Panc1 (cell line): ENCODE measurements around the gene TSR2. TPM values are rescaled to one million over a fixed set of nuclear protein-coding genes. Genes with fewer than 3 reads are reported as not detected.

ENCODE experiments used
- ATAC-seq: fragments of 200-7000 bp; cut with Tn5 transposase; 2 replicates; pipeline ENCODE4 v1.9.1; 2020; ENCODE audit warnings: mild to moderate bottlenecking, moderate library complexity
- BruUV-seq: library from RNA; stranded (reverse); fragments of 400-500 nt; replicated peaks from 2 replicates; lab custom pipeline; 2021; lab: Mats Ljungman, UMichigan
- CTCF ChIA-PET: fragments of 300-600 bp; sonication (Branson Sonifier 250); formaldehyde crosslinking; loops from one replicate; lab custom pipeline; 2022; ENCODE audit warnings: antibody characterized with exemption; lab: Charles Lee
- POLR2A ChIA-PET: fragments of 300-600 bp; sonication (Branson Sonifier 250); formaldehyde crosslinking; loops from one replicate; lab custom pipeline; 2022; ENCODE audit warnings: antibody characterized with exemption; lab: Charles Lee
- DNase-seq: peaks from one replicate; pipeline ENCODE4 v3.0.0-alpha.2; 2010; ENCODE audit warnings: low read depth, low spot score
- H3K27ac ChIP-seq: 2 replicates; pipeline ENCODE4 v1.5.1; 2011; ENCODE audit warnings: mild to moderate bottlenecking, low read length, inconsistent platforms
- H3K27me3 ChIP-seq: fragments of 200-500 bp; sonication (Bioruptor generic); 2 replicates; pipeline ENCODE4 v1.6.0; 2014; ENCODE audit warnings: low read length, inconsistent platforms; ENCODE audit not compliant: control insufficient read depth, insufficient read depth
- H3K36me3 ChIP-seq: fragments of 200-500 bp; sonication (Bioruptor generic); 2 replicates; pipeline ENCODE4 v1.5.1; 2014; ENCODE audit warnings: inconsistent platforms, mild to moderate bottlenecking, low read length, moderate library complexity; ENCODE audit not compliant: control insufficient read depth, insufficient read depth
- H3K4me1 ChIP-seq: 2 replicates; pipeline ENCODE4 v1.5.1; 2011; ENCODE audit warnings: inconsistent platforms, mild to moderate bottlenecking, low read length, moderate library complexity; ENCODE audit not compliant: control insufficient read depth, insufficient read depth
- H3K4me3 ChIP-seq, 2 experiments: 2 replicates each; pipeline ENCODE4 v1.5.1; 2011 to 2012; ENCODE audit warnings: low read depth in 2 of 2, low read length in 2 of 2, mild to moderate bottlenecking in 2 of 2, inconsistent platforms in 1 of 2, moderate library complexity in 1 of 2
- H3K9me3 ChIP-seq: fragments of 200-500 bp; sonication (Bioruptor generic); 2 replicates; pipeline ENCODE4 v1.5.1; 2014; ENCODE audit warnings: low read depth, mild to moderate bottlenecking, inconsistent platforms, low read length, moderate library complexity; ENCODE audit not compliant: control insufficient read depth, insufficient read depth
- POLR2AphosphoS5 ChIP-seq: IDR thresholded peaks from 2 replicates; pipeline ENCODE4 v1.6.1; 2012; ENCODE audit warnings: mild to moderate bottlenecking, low read depth, low read length, moderate library complexity
- SIN3A ChIP-seq: IDR thresholded peaks from 2 replicates; pipeline ENCODE4 v1.6.1; 2012; ENCODE audit warnings: low read depth, mild to moderate bottlenecking, low read length, moderate library complexity, borderline replicate concordance; ENCODE audit not compliant: insufficient read depth
- in situ Hi-C: cut with HindIII; loops from 2 replicates; pipeline ENCODE4 v1.10.0; 2016; ENCODE audit warnings: low sequenced_read_pairs, low pct_unique_long_range_greater_than_20kb
- intact Hi-C: fragments of 100-400 bp; cut with micrococcal nuclease; formaldehyde crosslinking; loops from one replicate; pipeline ENCODE4 v1.10.0; 2022; ENCODE audit not compliant: unreplicated experiment
- total RNA-seq: library from RNA; stranded (reverse); gene quantifications from one replicate; pipeline ENCODE4 v1.2.1, GENCODE V29; 2021; ENCODE audit not compliant: unreplicated experiment
- TF ChIP-seq, protein P1 (sequence below): fragments of 450-650 bp; IDR thresholded peaks from 2 replicates; pipeline ENCODE4 v1.5.1; 2017; ENCODE audit warnings: mild to moderate bottlenecking
- TF ChIP-seq, protein P2 (sequence below), 2 experiments: IDR thresholded peaks; 2 replicates each; pipeline ENCODE4 v1.6.1; 2011 to 2012; ENCODE audit warnings: low read depth in 2 of 2, control low read depth in 1 of 2, low read length in 1 of 2, mild to moderate bottlenecking in 1 of 2, moderate library complexity in 1 of 2; ENCODE audit not compliant: insufficient read depth in 1 of 2

Gene TSR2
- total RNA-seq, 1 experiment from 2014 or later, result 37.9 TPM

DNA sequence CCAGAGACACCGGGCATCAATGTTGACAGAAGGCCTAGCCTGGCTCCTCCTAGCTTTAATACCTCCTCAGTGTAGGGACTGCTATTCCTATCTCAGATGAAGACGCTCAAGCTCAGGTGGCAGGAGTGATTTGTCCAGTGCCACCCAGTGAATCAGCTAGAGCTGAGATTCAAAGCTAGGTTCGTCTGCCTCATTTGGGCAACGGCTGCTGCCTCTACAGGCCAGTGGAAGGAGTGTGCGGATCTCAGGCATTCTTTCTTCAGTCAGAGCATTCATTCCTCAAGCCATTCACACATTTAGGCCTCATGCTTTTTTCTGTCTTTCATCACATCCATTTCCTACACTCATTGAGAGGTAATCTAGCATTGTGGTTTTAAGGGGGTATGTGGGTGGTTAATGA, 7.3 kb downstream of the TSR2 start:
- Histone ChIP-seq H3K4me1 (no peaks in the 10 kb centered on the region), H3K36me3 (no peaks in the 10 kb centered on the region), H3K27ac (no peak overlapping the region), H3K9me3 (no peaks in the 10 kb centered on the region), H3K27me3 (no peaks in the 10 kb centered on the region), H3K4me3 (no peak overlapping the region)
- TF ChIP-seq, protein P1, sequence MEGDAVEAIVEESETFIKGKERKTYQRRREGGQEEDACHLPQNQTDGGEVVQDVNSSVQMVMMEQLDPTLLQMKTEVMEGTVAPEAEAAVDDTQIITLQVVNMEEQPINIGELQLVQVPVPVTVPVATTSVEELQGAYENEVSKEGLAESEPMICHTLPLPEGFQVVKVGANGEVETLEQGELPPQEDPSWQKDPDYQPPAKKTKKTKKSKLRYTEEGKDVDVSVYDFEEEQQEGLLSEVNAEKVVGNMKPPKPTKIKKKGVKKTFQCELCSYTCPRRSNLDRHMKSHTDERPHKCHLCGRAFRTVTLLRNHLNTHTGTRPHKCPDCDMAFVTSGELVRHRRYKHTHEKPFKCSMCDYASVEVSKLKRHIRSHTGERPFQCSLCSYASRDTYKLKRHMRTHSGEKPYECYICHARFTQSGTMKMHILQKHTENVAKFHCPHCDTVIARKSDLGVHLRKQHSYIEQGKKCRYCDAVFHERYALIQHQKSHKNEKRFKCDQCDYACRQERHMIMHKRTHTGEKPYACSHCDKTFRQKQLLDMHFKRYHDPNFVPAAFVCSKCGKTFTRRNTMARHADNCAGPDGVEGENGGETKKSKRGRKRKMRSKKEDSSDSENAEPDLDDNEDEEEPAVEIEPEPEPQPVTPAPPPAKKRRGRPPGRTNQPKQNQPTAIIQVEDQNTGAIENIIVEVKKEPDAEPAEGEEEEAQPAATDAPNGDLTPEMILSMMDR, result peak; percentile 48
- no peak for TF ChIP-seq SIN3A
- ChIA-PET POLR2A (no interaction called here), CTCF (interaction anchor here (0.6 kb wide), 1 partner anchor 62 kb away, joined by 8 read pairs; no protein-coding TSS in a partner anchor)
- BruUV-seq, result no TSS peak
- in situ Hi-C loops (no loop called here), intact Hi-C loops (loop anchor here (10.0 kb wide), 1 partner anchor 203 kb away; no protein-coding TSS in a partner anchor)
- ATAC-seq (peak; percentile 75), DNase-seq (no peak)

DNA sequence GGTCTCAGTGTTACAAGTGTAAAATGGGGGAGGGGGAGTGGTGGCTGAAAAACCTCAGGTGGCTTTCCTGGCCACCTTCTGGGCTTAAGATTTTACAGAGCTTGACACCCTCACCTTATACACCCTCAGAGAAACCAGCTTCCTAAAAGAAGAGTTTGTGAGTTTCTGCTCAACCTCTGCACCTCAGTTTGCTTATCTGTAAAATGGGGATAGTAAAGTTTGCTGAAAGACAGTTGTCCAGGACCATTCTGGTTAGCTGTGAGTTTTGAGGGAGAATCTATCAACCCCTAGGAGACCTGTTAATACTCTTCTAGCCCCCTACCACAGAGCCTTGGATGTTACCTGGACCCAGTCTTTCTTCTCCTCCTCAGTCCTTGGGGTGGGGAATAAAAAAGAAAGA, 9.7 kb downstream of the TSR2 start:
- Histone ChIP-seq H3K4me3 (no peak overlapping the region), H3K36me3 (no peaks in the 10 kb centered on the region), H3K4me1 (no peaks in the 10 kb centered on the region), H3K27me3 (no peaks in the 10 kb centered on the region), H3K9me3 (no peaks in the 10 kb centered on the region), H3K27ac (no peak overlapping the region)
- no peak for DNase-seq
- ChIA-PET CTCF (no interaction called here), POLR2A (no interaction called here)
- intact Hi-C loops (loop anchor here (10.0 kb wide), 1 partner anchor 205 kb away; no protein-coding TSS in a partner anchor), in situ Hi-C loops (no loop called here)
- no peak for ATAC-seq
- no TSS peak for BruUV-seq
- TF ChIP-seq, protein P1, result no peak
- TF ChIP-seq POLR2AphosphoS5 (no peak), SIN3A (no peak)
- TF ChIP-seq, protein P2, sequence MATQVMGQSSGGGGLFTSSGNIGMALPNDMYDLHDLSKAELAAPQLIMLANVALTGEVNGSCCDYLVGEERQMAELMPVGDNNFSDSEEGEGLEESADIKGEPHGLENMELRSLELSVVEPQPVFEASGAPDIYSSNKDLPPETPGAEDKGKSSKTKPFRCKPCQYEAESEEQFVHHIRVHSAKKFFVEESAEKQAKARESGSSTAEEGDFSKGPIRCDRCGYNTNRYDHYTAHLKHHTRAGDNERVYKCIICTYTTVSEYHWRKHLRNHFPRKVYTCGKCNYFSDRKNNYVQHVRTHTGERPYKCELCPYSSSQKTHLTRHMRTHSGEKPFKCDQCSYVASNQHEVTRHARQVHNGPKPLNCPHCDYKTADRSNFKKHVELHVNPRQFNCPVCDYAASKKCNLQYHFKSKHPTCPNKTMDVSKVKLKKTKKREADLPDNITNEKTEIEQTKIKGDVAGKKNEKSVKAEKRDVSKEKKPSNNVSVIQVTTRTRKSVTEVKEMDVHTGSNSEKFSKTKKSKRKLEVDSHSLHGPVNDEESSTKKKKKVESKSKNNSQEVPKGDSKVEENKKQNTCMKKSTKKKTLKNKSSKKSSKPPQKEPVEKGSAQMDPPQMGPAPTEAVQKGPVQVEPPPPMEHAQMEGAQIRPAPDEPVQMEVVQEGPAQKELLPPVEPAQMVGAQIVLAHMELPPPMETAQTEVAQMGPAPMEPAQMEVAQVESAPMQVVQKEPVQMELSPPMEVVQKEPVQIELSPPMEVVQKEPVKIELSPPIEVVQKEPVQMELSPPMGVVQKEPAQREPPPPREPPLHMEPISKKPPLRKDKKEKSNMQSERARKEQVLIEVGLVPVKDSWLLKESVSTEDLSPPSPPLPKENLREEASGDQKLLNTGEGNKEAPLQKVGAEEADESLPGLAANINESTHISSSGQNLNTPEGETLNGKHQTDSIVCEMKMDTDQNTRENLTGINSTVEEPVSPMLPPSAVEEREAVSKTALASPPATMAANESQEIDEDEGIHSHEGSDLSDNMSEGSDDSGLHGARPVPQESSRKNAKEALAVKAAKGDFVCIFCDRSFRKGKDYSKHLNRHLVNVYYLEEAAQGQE (IDR thresholded peaks at IDR 0.05; ENCODE audit: insufficient read depth in 1 of 2, low read depth in 2 of 2, low read length in 1 of 2), result no peak
